Measurements from ENCODE around the gene ATG2B.

DNA sequence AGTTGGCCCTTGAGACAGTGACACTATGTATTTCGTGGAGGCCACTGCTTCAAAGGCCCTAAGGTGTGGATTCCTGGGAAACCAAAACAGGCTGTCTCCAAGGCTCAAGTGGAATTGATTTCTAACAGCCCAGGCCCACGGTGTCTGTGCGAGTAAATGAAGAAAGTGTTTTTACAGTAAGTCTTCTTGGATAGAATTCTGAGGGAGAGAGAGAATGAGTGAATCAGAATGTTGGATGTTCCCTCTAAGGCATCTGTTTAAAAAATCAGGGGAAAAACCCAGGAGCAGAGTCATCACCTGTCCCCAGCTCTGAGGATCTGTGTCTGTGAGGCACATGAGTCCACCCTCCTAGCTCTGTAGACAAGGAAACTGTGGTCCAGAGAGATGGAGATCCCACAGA, 129.5 kb downstream of the ATG2B start:
- TF ChIP-seq HNRNPUL1 (IDR thresholded peaks at IDR 0.05; ENCODE audit: low read length) = no peak
- no peak for TF ChIP-seq ZNF12 (CRISPR knock-in tag; IDR thresholded peaks at IDR 0.05)
- no peak for TF ChIP-seq TEAD2 (tag; IDR thresholded peaks at IDR 0.05)
- no peak for TF ChIP-seq SREBF2 (CRISPR knock-in tag; IDR thresholded peaks at IDR 0.05)
- TF ChIP-seq, protein P1, sequence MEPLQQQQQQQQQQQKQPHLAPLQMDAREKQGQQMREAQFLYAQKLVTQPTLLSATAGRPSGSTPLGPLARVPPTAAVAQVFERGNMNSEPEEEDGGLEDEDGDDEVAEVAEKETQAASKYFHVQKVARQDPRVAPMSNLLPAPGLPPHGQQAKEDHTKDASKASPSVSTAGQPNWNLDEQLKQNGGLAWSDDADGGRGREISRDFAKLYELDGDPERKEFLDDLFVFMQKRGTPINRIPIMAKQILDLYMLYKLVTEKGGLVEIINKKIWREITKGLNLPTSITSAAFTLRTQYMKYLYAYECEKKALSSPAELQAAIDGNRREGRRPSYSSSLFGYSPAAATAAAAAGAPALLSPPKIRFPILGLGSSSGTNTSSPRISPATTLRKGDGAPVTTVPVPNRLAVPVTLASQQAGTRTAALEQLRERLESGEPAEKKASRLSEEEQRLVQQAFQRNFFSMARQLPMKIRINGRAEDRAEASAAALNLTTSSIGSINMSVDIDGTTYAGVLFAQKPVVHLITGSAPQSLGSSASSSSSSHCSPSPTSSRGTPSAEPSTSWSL (CRISPR knock-in tag; IDR thresholded peaks at IDR 0.05; ENCODE audit: borderline replicate concordance) = no peak
- no peak for TF ChIP-seq TCF3 (CRISPR knock-in tag; IDR thresholded peaks at IDR 0.05)
- TF ChIP-seq FOXK2 (conservative IDR thresholded peaks at IDR 0.05 in 1 of 2, IDR thresholded peaks at IDR 0.05 in 1 of 2; ENCODE audit: low read depth in 2 of 2) = no peak
- TF ChIP-seq ELK1 (CRISPR knock-in tag; IDR thresholded peaks at IDR 0.05) = no peak
